HG02885 (cell line): ENCODE results near the gene CCDC7.
"Not testable (repeated sequence)": the region's sequence is repeated elsewhere in the genome, so short reads cannot be mapped to it uniquely, and the experiment has no call there.

Experiments used
- ATAC-seq: cut with Tn5 transposase; IDR thresholded peaks from one replicate; pipeline ENCODE4 v1.9.1; 2021; ENCODE audit warnings: mild to moderate bottlenecking; ENCODE audit not compliant: unreplicated experiment, poor library complexity

Gene CCDC7

GRCh38 chr10:32446536-32447406 lies 831 bp downstream of the CCDC7 start:
- peak; percentile 2 for ATAC-seq

GRCh38 chr10:32454148-32454547 lies 8.2 kb downstream of the CCDC7 start:
- no peak for ATAC-seq

GRCh38 chr10:32459051-32459698 lies 13.2 kb downstream of the CCDC7 start:
- no peak for ATAC-seq

GRCh38 chr10:32461203-32461602 lies 15.3 kb downstream of the CCDC7 start:
- ATAC-seq, result peak; percentile 72

- peak; percentile 82 for ATAC-seq
These were observed 25.3 kb downstream of the CCDC7 start for GRCh38 chr10:32471232-32471631.

GRCh38 chr10:32477499-32477898 lies 31.6 kb downstream of the CCDC7 start:
- no peak for ATAC-seq

- ATAC-seq, result no peak
These were observed 35.7 kb downstream of the CCDC7 start for GRCh38 chr10:32481606-32482005.

GRCh38 chr10:32483019-32483502 lies 37.1 kb downstream of the CCDC7 start:
- not testable (repeated sequence) for ATAC-seq

GRCh38 chr10:32488038-32488437 lies 42.1 kb downstream of the CCDC7 start:
- not testable (repeated sequence) for ATAC-seq

- no peak for ATAC-seq
These were observed 43.2 kb downstream of the CCDC7 start for GRCh38 chr10:32489158-32489557.

GRCh38 chr10:32489901-32490300 lies 44.0 kb downstream of the CCDC7 start:
- no peak for ATAC-seq

GRCh38 chr10:32494562-32494961 lies 48.6 kb downstream of the CCDC7 start:
- not testable (repeated sequence) for ATAC-seq

GRCh38 chr10:32500136-32500535 lies 54.2 kb downstream of the CCDC7 start:
- not testable (repeated sequence) for ATAC-seq

- ATAC-seq, result no peak
These were observed 56.0 kb downstream of the CCDC7 start for GRCh38 chr10:32501906-32502305.

GRCh38 chr10:32505762-32506420 lies 60.0 kb downstream of the CCDC7 start:
- not testable (repeated sequence) for ATAC-seq

GRCh38 chr10:32511599-32511998 lies 65.7 kb downstream of the CCDC7 start:
- ATAC-seq, result no peak

GRCh38 chr10:32516567-32517495 lies 70.9 kb downstream of the CCDC7 start:
- no peak for ATAC-seq

GRCh38 chr10:32530231-32530630 lies 84.3 kb downstream of the CCDC7 start:
- ATAC-seq, result no peak

GRCh38 chr10:32538256-32538655 lies 92.3 kb downstream of the CCDC7 start:
- no peak for ATAC-seq
